IMR-90 (cell line): ENCODE measurements around the gene TRPC4AP. TPM values are rescaled to one million over a fixed set of nuclear protein-coding genes. Genes with fewer than 3 reads are reported as not detected.

Experiments used
- ATAC-seq: fragments of 200-7000 bp; cut with Tn5 transposase; 2 replicates; pipeline ENCODE4 v1.9.1; 2020; ENCODE audit warnings: low read depth, mild to moderate bottlenecking, moderate library complexity
- BruUV-seq: library from RNA; stranded (reverse); fragments of 400-500 nt; replicated peaks from 2 replicates; lab custom pipeline; 2021; lab: Mats Ljungman, UMichigan
- CTCF ChIA-PET: fragments of 300-600 bp; formaldehyde crosslinking; extraction: SDS; loops from one replicate; lab custom pipeline; 2021; ENCODE audit warnings: antibody characterized with exemption; lab: Yijun Ruan, JAX
- POLR2A ChIA-PET: fragments of 300-600 bp; sonication (Branson Sonifier 250); formaldehyde crosslinking; loops from one replicate; lab custom pipeline; 2022; ENCODE audit warnings: antibody characterized with exemption; ENCODE audit not compliant: unreplicated experiment; lab: Charles Lee
- DNase-seq: peaks from one replicate; pipeline ENCODE4 v3.0.0; 2013
- H2AFZ ChIP-seq: replicated peaks from 2 replicates; pipeline ENCODE3; 2013; ENCODE audit warnings: low read length, mild to moderate bottlenecking; ENCODE audit not compliant: poor library complexity
- H2AK5ac ChIP-seq: 2 replicates; pipeline ENCODE4 v1.6.1; 2013; ENCODE audit warnings: low read depth, low read length, inconsistent platforms
- H2AK9ac ChIP-seq: replicated peaks from 2 replicates; pipeline ENCODE3; 2013; ENCODE audit warnings: mild to moderate bottlenecking, low read depth, low read length, moderate library complexity; ENCODE audit not compliant: poor library complexity
- H2BK120ac ChIP-seq: 2 replicates; pipeline ENCODE4 v1.6.1; 2013; ENCODE audit warnings: low read depth, low read length, inconsistent platforms
- H2BK15ac ChIP-seq: 3 replicates; pipeline ENCODE4 v1.6.1; 2013; ENCODE audit warnings: low read depth, low read length, inconsistent platforms
- H2BK20ac ChIP-seq: 2 replicates; pipeline ENCODE4 v1.6.1; 2013; ENCODE audit warnings: low read depth, mild to moderate bottlenecking, inconsistent platforms, low read length, moderate library complexity
- H2BK5ac ChIP-seq: 2 replicates; pipeline ENCODE4 v1.6.1; 2013; ENCODE audit warnings: mild to moderate bottlenecking, low read depth, low read length, inconsistent platforms; ENCODE audit not compliant: poor library complexity, severe bottlenecking
- H3K14ac ChIP-seq: replicated peaks from 2 replicates; pipeline ENCODE4 v1.6.1; 2013; ENCODE audit warnings: low read depth, low read length, inconsistent platforms
- H3K18ac ChIP-seq: 2 replicates; pipeline ENCODE4 v1.6.1; 2013; ENCODE audit warnings: low read depth, low read length, control low read depth
- H3K23ac ChIP-seq: 2 replicates; pipeline ENCODE4 v1.6.1; 2013; ENCODE audit warnings: low read depth, low read length, inconsistent platforms
- H3K27ac ChIP-seq: 2 replicates; pipeline ENCODE4 v1.5.1; 2013; ENCODE audit warnings: mild to moderate bottlenecking, control low read depth, low read length; ENCODE audit not compliant: insufficient read depth
- H3K27me3 ChIP-seq: 2 replicates; pipeline ENCODE4 v1.6.1; 2013; ENCODE audit warnings: low read length; ENCODE audit not compliant: control insufficient read depth, insufficient read depth
- H3K36me3 ChIP-seq: 2 replicates; pipeline ENCODE4 v1.6.1; 2013; ENCODE audit warnings: low read length, mixed read lengths; ENCODE audit not compliant: control insufficient read depth, insufficient read depth
- H3K4ac ChIP-seq: 2 replicates; pipeline ENCODE4 v1.6.1; 2013; ENCODE audit warnings: low read depth, low read length, inconsistent platforms
- H3K4me1 ChIP-seq: 2 replicates; pipeline ENCODE4 v1.6.1; 2013; ENCODE audit warnings: low read length, mixed read lengths; ENCODE audit not compliant: control insufficient read depth, insufficient read depth
- H3K4me2 ChIP-seq: 2 replicates; pipeline ENCODE4 v1.6.1; 2013; ENCODE audit warnings: low read depth, mild to moderate bottlenecking, control low read depth, low read length, moderate library complexity
- H3K4me3 ChIP-seq: 2 replicates; pipeline ENCODE4 v1.5.1; 2013; ENCODE audit warnings: low read depth, mild to moderate bottlenecking, control low read depth, low read length, moderate library complexity; ENCODE audit not compliant: insufficient read depth
- H3K56ac ChIP-seq: 2 replicates; pipeline ENCODE4 v1.6.1; 2013; ENCODE audit warnings: low read length, inconsistent platforms; ENCODE audit not compliant: insufficient read depth; ENCODE audit errors: extremely low read depth
- H3K79me1 ChIP-seq, 2 experiments: 2 replicates each; pipeline ENCODE4 v1.6.1; 2013; ENCODE audit warnings: low read length in 2 of 2, inconsistent platforms in 1 of 2, low read depth in 1 of 2
- H3K9ac ChIP-seq: 2 replicates; pipeline ENCODE4 v1.6.1; 2013; ENCODE audit warnings: low read depth, low read length, control low read depth
- H3K9me1 ChIP-seq: 2 replicates; pipeline ENCODE4 v1.6.1; 2013; ENCODE audit warnings: low read length, inconsistent platforms; ENCODE audit not compliant: insufficient read depth
- H3K9me3 ChIP-seq: 2 replicates; pipeline ENCODE4 v1.6.1; 2013; ENCODE audit warnings: low read length; ENCODE audit not compliant: control insufficient read depth, insufficient read depth
- H4K20me1 ChIP-seq: 2 replicates; pipeline ENCODE4 v1.6.1; 2013; ENCODE audit warnings: low read length, inconsistent platforms; ENCODE audit not compliant: insufficient read depth
- H4K5ac ChIP-seq: 2 replicates; pipeline ENCODE4 v1.6.1; 2013; ENCODE audit warnings: mild to moderate bottlenecking, low read depth, low read length, control low read depth
- H4K8ac ChIP-seq, 2 experiments: 2 replicates each; pipeline ENCODE4 v1.6.1; 2013; ENCODE audit warnings: low read depth in 2 of 2, low read length in 2 of 2, control low read depth in 1 of 2, inconsistent platforms in 1 of 2
- H4K91ac ChIP-seq: 2 replicates; pipeline ENCODE4 v1.6.1; 2013; ENCODE audit warnings: low read depth, low read length, inconsistent platforms; ENCODE audit not compliant: insufficient read depth
- CEBPB ChIP-seq: IDR thresholded peaks from 2 replicates; pipeline ENCODE4 v1.6.1; 2012; ENCODE audit warnings: low read depth, low read length, improper control_type of control experiment
- CHD1 ChIP-seq: IDR thresholded peaks from 2 replicates; pipeline ENCODE4 v1.6.1; 2012; ENCODE audit warnings: low read depth, low read length, improper control_type of control experiment
- FOS ChIP-seq: fragments of 150-350 bp; IDR thresholded peaks from 2 replicates; pipeline ENCODE4 v1.6.1; 2016; ENCODE audit warnings: low read depth, low read length
- MXI1 ChIP-seq: IDR thresholded peaks from 2 replicates; pipeline ENCODE4 v1.6.1; 2012; ENCODE audit warnings: low read depth, mild to moderate bottlenecking, low read length, moderate library complexity, borderline replicate concordance
- NFE2L2 ChIP-seq: fragments of 150-350 bp; IDR thresholded peaks from 2 replicates; pipeline ENCODE4 v1.6.1; 2016; ENCODE audit warnings: low read depth, mild to moderate bottlenecking, low read length
- POLR2A ChIP-seq: IDR thresholded peaks from 2 replicates; pipeline ENCODE4 v1.6.1; 2012; ENCODE audit warnings: mild to moderate bottlenecking, low read depth, low read length
- RAD21 ChIP-seq: IDR thresholded peaks from 2 replicates; pipeline ENCODE4 v1.6.1; 2012; ENCODE audit warnings: low read length, improper control_type of control experiment
- WGBS, 2 experiments: methylation state at CpG; one replicate each; pipeline versions ENCODE4 v1.1.5 to v1.1.7; 2013; ENCODE audit warnings: missing lambda C conversion rate in 2 of 2; ENCODE audit not compliant: insufficient read length in 1 of 2; ENCODE audit errors: extremely low coverage in 2 of 2; 5-methylcytosine and 5-hydroxymethylcytosine counted together
- dilution Hi-C: fragments of 300-500 bp; cut with HindIII; formaldehyde crosslinking; loops from one replicate; pipeline ENCODE4 v1.14.3; 2018; ENCODE audit warnings: low sequenced_read_pairs; ENCODE audit not compliant: unreplicated experiment
- in situ Hi-C: fragments of 300-500 bp; cut with MboI; formaldehyde crosslinking; loops from 3 replicates; pipeline ENCODE4 v1.14.3; 2019; ENCODE audit warnings: low sequenced_read_pairs, inconsistent platforms, mixed read lengths
- intact Hi-C: fragments of 100-400 bp; cut with micrococcal nuclease; formaldehyde crosslinking; loops from 2 replicates; pipeline ENCODE4 v1.10.0; 2022
- polyA plus RNA-seq, 3 experiments: library from polyadenylated mRNA; depleted of rRNA; stranded (reverse); fragments of >200 nt; gene quantifications; 2 replicates each; pipeline ENCODE4 v1.2.3, GENCODE V29; 2012; ENCODE audit warnings: low replicate concordance in 1 of 3
- total RNA-seq: library from RNA; depleted of rRNA; stranded (reverse); fragments of >200 nt; gene quantifications from 2 replicates; pipeline ENCODE4 v1.2.3, GENCODE V29; 2012
- TF ChIP-seq, protein P1 (sequence below): conservative IDR thresholded peaks from 2 replicates; pipeline ENCODE4 v1.5.1; 2012; ENCODE audit warnings: mild to moderate bottlenecking, low read depth, low read length, improper control_type of control experiment

TRPC4AP gene
- total and polyA plus RNA-seq, 2 of the 4 experiments (the other 2 are of a cell fraction), result 41.0 to 81.0 TPM

DNA sequence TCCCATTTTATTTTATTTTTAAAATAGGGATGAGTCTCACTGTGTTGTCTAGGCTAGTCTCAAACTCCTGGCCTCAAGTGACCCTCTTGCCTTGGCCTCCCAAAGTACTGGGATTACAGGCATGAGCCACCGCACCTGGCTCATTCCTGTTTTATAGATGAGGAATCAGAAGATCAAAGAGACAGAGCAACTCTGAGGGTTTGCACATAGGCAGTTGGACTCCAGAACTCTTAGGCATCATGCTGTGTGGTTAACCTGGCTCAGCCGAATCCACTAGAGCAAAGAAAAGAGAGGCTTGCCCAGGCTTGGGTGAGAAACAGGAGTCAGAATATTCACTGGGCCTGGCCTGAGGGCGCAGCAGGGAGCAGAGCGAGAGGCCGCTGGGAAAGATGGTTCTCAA, 127.6 kb downstream of the TRPC4AP start:
- CTCF ChIA-PET, result no interaction called here
- DNase-seq, result no peak

More for the DNA sequence above, 127.6 kb downstream of the TRPC4AP start:
- no peak overlapping the region for H3K23ac ChIP-seq
- BruUV-seq, result no TSS peak
- H3K27me3 ChIP-seq, result no peaks in the 10 kb centered on the region; the same call in 1 of the 2 replicates
- no peak overlapping the region for H2BK120ac ChIP-seq
- no peak overlapping the region for H3K4me2 ChIP-seq
- H2BK5ac ChIP-seq, result no peak overlapping the region
- no peak overlapping the region for H3K4me3 ChIP-seq
- H3K9me3 ChIP-seq, result no peaks in the 10 kb centered on the region
- POLR2A ChIA-PET, result no interaction called here
- no peak overlapping the region for H4K8ac ChIP-seq
- no peak overlapping the region for H2BK20ac ChIP-seq
- no peak overlapping the region for H4K91ac ChIP-seq
- no peak overlapping the region for H2AK9ac ChIP-seq
- no peak overlapping the region for H3K27ac ChIP-seq
- in situ Hi-C loops, result no loop called here
- no peaks in the 10 kb centered on the region for H4K20me1 ChIP-seq
- no peak overlapping the region for H3K18ac ChIP-seq
- H4K5ac ChIP-seq, result no peak overlapping the region
- WGBS, 2 experiments, result 89% methylated on average over 5 of the region's 5 CpGs; no CpG with 5 or more reads in 1 of the 2 experiments
- dilution Hi-C loops, result no loop called here
- TF ChIP-seq FOS (no peak), NFE2L2 (no peak), POLR2A (no peak), RAD21 (no peak), CEBPB (no peak), CHD1 (no peak), MXI1 (no peak)
- TF ChIP-seq, protein P1, sequence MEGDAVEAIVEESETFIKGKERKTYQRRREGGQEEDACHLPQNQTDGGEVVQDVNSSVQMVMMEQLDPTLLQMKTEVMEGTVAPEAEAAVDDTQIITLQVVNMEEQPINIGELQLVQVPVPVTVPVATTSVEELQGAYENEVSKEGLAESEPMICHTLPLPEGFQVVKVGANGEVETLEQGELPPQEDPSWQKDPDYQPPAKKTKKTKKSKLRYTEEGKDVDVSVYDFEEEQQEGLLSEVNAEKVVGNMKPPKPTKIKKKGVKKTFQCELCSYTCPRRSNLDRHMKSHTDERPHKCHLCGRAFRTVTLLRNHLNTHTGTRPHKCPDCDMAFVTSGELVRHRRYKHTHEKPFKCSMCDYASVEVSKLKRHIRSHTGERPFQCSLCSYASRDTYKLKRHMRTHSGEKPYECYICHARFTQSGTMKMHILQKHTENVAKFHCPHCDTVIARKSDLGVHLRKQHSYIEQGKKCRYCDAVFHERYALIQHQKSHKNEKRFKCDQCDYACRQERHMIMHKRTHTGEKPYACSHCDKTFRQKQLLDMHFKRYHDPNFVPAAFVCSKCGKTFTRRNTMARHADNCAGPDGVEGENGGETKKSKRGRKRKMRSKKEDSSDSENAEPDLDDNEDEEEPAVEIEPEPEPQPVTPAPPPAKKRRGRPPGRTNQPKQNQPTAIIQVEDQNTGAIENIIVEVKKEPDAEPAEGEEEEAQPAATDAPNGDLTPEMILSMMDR, result no peak
- intact Hi-C loops, result loop anchor here (10.0 kb wide), 1 partner anchor 390 kb away; no protein-coding TSS in a partner anchor
- H2AK5ac ChIP-seq, result no peak overlapping the region
- no peaks in the 10 kb centered on the region for H3K36me3 ChIP-seq
- no peaks in the 10 kb centered on the region for H3K79me1 ChIP-seq
- no peak overlapping the region for H3K56ac ChIP-seq
- H2BK15ac ChIP-seq, result no peak overlapping the region
- H3K4me1 ChIP-seq, result peaks cover 3% of the 10 kb centered on the region; the same call in 1 of the 2 replicates
- H3K14ac ChIP-seq, result no peak overlapping the region
- H3K4ac ChIP-seq, result no peak overlapping the region
- H3K9ac ChIP-seq, result no peak overlapping the region
- no peak for ATAC-seq
- no peak overlapping the region for H2AFZ ChIP-seq
- peaks cover 2% of the 10 kb centered on the region; the same call in 1 of the 2 replicates for H3K9me1 ChIP-seq
